Measurements from ENCODE around the gene GADL1.

- no peak for TF ChIP-seq POLR2A (IDR thresholded peaks at IDR 0.05)
- TF ChIP-seq CTCF (IDR thresholded peaks at IDR 0.05 in 4 of 5, conservative IDR thresholded peaks at IDR 0.05 in 1 of 5), result no peak
Observed at GRCh38 chr3:30730967-30731366, 163.5 kb downstream of the GADL1 start.

Measured in gastrocnemius medialis (tissue), 4 donors.